Stimulated activated naive CD4-positive, alpha-beta T cell (primary cell): Measurements from ENCODE around the gene ACE2.
"Not testable (repeated sequence)": the region's sequence is repeated elsewhere in the genome, so short reads cannot be mapped to it uniquely, and the experiment has no call there.

Experiments
- DNase-seq, 6 experiments: peaks; one replicate each; lab custom pipeline; 2025; lab: John Stamatoyannopoulos, UW

The ACE2 gene

GRCh38 chrX:15600745-15601144, at the start of gene ACE2:
Gene ACE2, minus strand, starts transcription at chrX:15600960. Its CDS starts 49 bp downstream, at chrX:15600911.
- no peak for DNase-seq

GRCh38 chrX:15647510-15647909, 46.8 kb upstream of the ACE2 start:
- not testable (repeated sequence) for DNase-seq

- no peak for DNase-seq
These were observed 45.8 kb upstream of the ACE2 start for GRCh38 chrX:15646543-15646942.

- DNase-seq: no peak
These were observed 45.3 kb upstream of the ACE2 start for GRCh38 chrX:15646031-15646430.

GRCh38 chrX:15645266-15645665, 44.5 kb upstream of the ACE2 start:
- DNase-seq: no peak

GRCh38 chrX:15644560-15644872, 43.8 kb upstream of the ACE2 start:
- no peak for DNase-seq

- peak in 3 of 6 experiments; percentile 0 to 9 (median 3) for DNase-seq
These were observed 43.2 kb upstream of the ACE2 start for GRCh38 chrX:15643786-15644559.

- DNase-seq: no peak
These were observed 30.9 kb upstream of the ACE2 start for GRCh38 chrX:15631637-15632036.

GRCh38 chrX:15623054-15623453, 22.3 kb upstream of the ACE2 start:
- no peak for DNase-seq

- DNase-seq: no peak
These were observed 18.4 kb upstream of the ACE2 start for GRCh38 chrX:15619053-15619755.

- no peak for DNase-seq
These were observed 16.4 kb upstream of the ACE2 start for GRCh38 chrX:15617111-15617510.

- DNase-seq: no peak
These were observed 15.8 kb upstream of the ACE2 start for GRCh38 chrX:15616531-15616930.

GRCh38 chrX:15607067-15607466, 6.3 kb upstream of the ACE2 start:
- DNase-seq: no peak

- no peak for DNase-seq
These were observed 5.4 kb upstream of the ACE2 start for GRCh38 chrX:15606136-15606535.

- no peak for DNase-seq
These were observed 4.5 kb upstream of the ACE2 start for GRCh38 chrX:15605226-15605625.

GRCh38 chrX:15602761-15603160, 2.0 kb upstream of the ACE2 start:
- no peak for DNase-seq

- DNase-seq: no peak
These were observed 1.2 kb upstream of the ACE2 start for GRCh38 chrX:15601932-15602331.

- no peak for DNase-seq
These were observed 711 bp downstream of the ACE2 start for GRCh38 chrX:15600049-15600448.

- DNase-seq: no peak
These were observed 1.3 kb downstream of the ACE2 start for GRCh38 chrX:15599461-15599860.

- no peak for DNase-seq
These were observed 2.7 kb downstream of the ACE2 start for GRCh38 chrX:15598026-15598425.

GRCh38 chrX:15594371-15594770, 6.4 kb downstream of the ACE2 start:
- DNase-seq: no peak

GRCh38 chrX:15579778-15580747, 20.7 kb downstream of the ACE2 start:
- no peak for DNase-seq

GRCh38 chrX:15576019-15576418, 24.7 kb downstream of the ACE2 start:
- no peak for DNase-seq
